Measurements from ENCODE around the gene MAN2B1. TPM values are rescaled to one million over a fixed set of nuclear protein-coding genes. Genes with fewer than 3 reads are reported as not detected.
A peak's percentile ranks its signal among the peaks of the same experiment; 100 is the strongest.

MAN2B1 gene
- total RNA-seq, 3 donors from 2014 or later (not counting 1 experiment from before 2014, with no cell fraction given) = 107 to 118 (median 112) TPM

GRCh38 chr19:12695096-12695495 lies 28.6 kb upstream of the MAN2B1 start:
- Mint-ChIP-seq H3K9me3 (no peaks in the 10 kb centered on the region), H3K4me1 (peaks cover 0 to 4% of the 10 kb centered on the region in 2 donors), H3K4me3 (peak overlapping the region; percentile 35), H3K27me3 (ENCODE audit: low read depth in 2 of 2) (no peaks in the 10 kb centered on the region), H3K27ac (no peak overlapping the region), H3K36me3 (no peaks in the 10 kb centered on the region)
- Histone ChIP-seq H3K4me3 (ENCODE audit: low read length) (no peak overlapping the region), H3K27me3 (ENCODE audit: control insufficient read depth, insufficient read depth, low read length) (no peaks in the 10 kb centered on the region), H3K27ac (ENCODE audit: low read length) (no peak overlapping the region), H3K9me3 (ENCODE audit: control insufficient read depth, insufficient read depth, low read length) (no peaks in the 10 kb centered on the region), H3K4me1 (ENCODE audit: control insufficient read depth, insufficient read depth, low read length) (peaks cover 19% of the 10 kb centered on the region), H3K36me3 (ENCODE audit: control insufficient read depth, insufficient read depth, low read length) (no peaks in the 10 kb centered on the region)
- TF ChIP-seq CTCF (IDR thresholded peaks at IDR 0.05) = no peak
- WGBS (ENCODE audit: insufficient coverage) = 79% methylated on average over 2 of the region's 2 CpGs
- DNase-seq = no peak
- ATAC-seq = no peak
- intact Hi-C loops (cut with micrococcal nuclease) = no loop called here

GRCh38 chr19:12694641-12695040 lies 28.1 kb upstream of the MAN2B1 start:
- no peak overlapping the region for H3K27ac Mint-ChIP-seq
- intact Hi-C loops (cut with micrococcal nuclease) = no loop called here
- no peak overlapping the region for H3K4me3 ChIP-seq (ENCODE audit: low read length)
- no peaks in the 10 kb centered on the region for H3K27me3 ChIP-seq (ENCODE audit: control insufficient read depth, insufficient read depth, low read length)
- H3K36me3 Mint-ChIP-seq = no peaks in the 10 kb centered on the region
- no peak overlapping the region for H3K27ac ChIP-seq (ENCODE audit: low read length)
- no peak overlapping the region for H3K4me3 Mint-ChIP-seq
- H3K4me1 ChIP-seq (ENCODE audit: control insufficient read depth, insufficient read depth, low read length) = peaks cover 19% of the 10 kb centered on the region
- H3K27me3 Mint-ChIP-seq (ENCODE audit: low read depth in 2 of 2) = no peaks in the 10 kb centered on the region
- H3K4me1 Mint-ChIP-seq = peaks cover 0 to 4% of the 10 kb centered on the region in 2 donors
- no peak for TF ChIP-seq CTCF (IDR thresholded peaks at IDR 0.05)
- H3K36me3 ChIP-seq (ENCODE audit: control insufficient read depth, insufficient read depth, low read length) = no peaks in the 10 kb centered on the region
- DNase-seq = no peak
- H3K9me3 Mint-ChIP-seq = no peaks in the 10 kb centered on the region
- no peaks in the 10 kb centered on the region for H3K9me3 ChIP-seq (ENCODE audit: control insufficient read depth, insufficient read depth, low read length)
- no peak for ATAC-seq
- WGBS (ENCODE audit: insufficient coverage) = 94% methylated on average over 16 of the region's 16 CpGs

DNA sequence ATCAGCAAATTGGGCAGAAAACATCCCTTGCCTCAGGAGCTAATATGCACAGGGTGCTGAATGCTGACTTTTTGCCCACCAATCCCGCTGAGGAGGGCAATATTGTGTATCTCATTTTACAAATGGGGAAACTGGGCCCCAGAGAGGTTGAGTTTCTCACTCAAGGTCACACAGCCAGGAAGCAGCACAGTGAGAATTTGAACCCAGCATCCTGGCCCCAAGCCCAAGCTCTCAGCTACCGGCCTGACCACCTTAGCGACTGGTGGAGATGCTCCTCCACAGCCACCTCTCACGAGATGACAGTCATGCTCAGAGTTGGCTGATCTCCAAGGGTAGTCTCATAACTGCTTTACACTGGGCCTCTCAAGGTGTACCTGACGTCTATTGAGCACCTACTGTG lies 26.4 kb upstream of the MAN2B1 start:
- H3K9me3 ChIP-seq (ENCODE audit: control insufficient read depth, insufficient read depth, low read length) = no peaks in the 10 kb centered on the region
- no peak for TF ChIP-seq CTCF (IDR thresholded peaks at IDR 0.05)
- H3K4me3 Mint-ChIP-seq = no peak overlapping the region
- WGBS (ENCODE audit: insufficient coverage) = 94% methylated on average over 5 of the region's 5 CpGs
- H3K9me3 Mint-ChIP-seq = no peaks in the 10 kb centered on the region
- no peak overlapping the region for H3K4me3 ChIP-seq (ENCODE audit: low read length)
- ATAC-seq = no peak
- H3K27me3 Mint-ChIP-seq (ENCODE audit: low read depth in 2 of 2) = no peaks in the 10 kb centered on the region
- no peaks in the 10 kb centered on the region for H3K27me3 ChIP-seq (ENCODE audit: control insufficient read depth, insufficient read depth, low read length)
- no peak overlapping the region for H3K27ac ChIP-seq (ENCODE audit: low read length)
- H3K27ac Mint-ChIP-seq = no peak overlapping the region
- H3K4me1 ChIP-seq (ENCODE audit: control insufficient read depth, insufficient read depth, low read length) = peaks cover 19% of the 10 kb centered on the region
- no peak for DNase-seq
- H3K36me3 Mint-ChIP-seq = no peaks in the 10 kb centered on the region
- peaks cover 0 to 4% of the 10 kb centered on the region in 2 donors for H3K4me1 Mint-ChIP-seq
- no peaks in the 10 kb centered on the region for H3K36me3 ChIP-seq (ENCODE audit: control insufficient read depth, insufficient read depth, low read length)
- intact Hi-C loops (cut with micrococcal nuclease) = no loop called here

DNA sequence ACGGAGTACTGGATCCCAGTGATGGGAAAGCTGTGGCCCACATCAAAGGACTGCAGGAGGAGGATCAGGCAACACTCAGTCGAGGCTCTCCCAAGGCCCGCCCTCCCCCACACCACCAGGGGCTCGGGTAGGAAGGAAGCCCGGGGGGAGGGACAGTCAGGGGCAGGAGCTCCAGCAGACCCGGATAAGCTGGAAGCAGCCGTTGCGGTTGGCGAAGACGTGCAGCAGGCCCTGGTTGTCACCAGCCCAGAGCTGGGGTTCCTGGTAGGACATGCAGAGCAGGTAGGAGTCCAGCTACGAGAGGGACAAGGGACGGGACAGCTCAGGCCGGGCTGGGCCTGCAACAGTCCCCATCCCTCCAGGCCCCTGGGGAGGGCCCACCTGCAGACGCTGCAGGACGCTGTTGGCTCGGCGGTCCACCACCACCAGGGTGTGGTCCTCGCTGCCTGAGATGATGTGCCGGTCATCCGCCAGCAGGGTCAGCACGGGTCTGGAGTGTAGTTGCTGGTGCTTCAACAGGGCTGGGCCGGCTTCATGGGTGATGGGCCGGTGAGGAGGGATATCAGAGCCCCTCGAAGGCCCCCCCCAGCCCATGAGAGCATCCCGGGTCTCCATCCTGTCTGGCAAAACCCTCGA lies 23.2 kb upstream of the MAN2B1 start:
- intact Hi-C loops (cut with micrococcal nuclease) = no loop called here
- Histone ChIP-seq H3K4me1 (ENCODE audit: control insufficient read depth, insufficient read depth, low read length) (no peaks in the 10 kb centered on the region), H3K27me3 (ENCODE audit: control insufficient read depth, insufficient read depth, low read length) (no peaks in the 10 kb centered on the region), H3K36me3 (ENCODE audit: control insufficient read depth, insufficient read depth, low read length) (no peaks in the 10 kb centered on the region), H3K27ac (ENCODE audit: low read length) (no peak overlapping the region), H3K4me3 (ENCODE audit: low read length) (no peak overlapping the region), H3K9me3 (ENCODE audit: control insufficient read depth, insufficient read depth, low read length) (no peaks in the 10 kb centered on the region)
- Mint-ChIP-seq H3K9me3 (no peaks in the 10 kb centered on the region), H3K4me1 (no peaks in the 10 kb centered on the region), H3K36me3 (no peaks in the 10 kb centered on the region), H3K4me3 (no peak overlapping the region), H3K27ac (no peak overlapping the region), H3K27me3 (ENCODE audit: low read depth in 2 of 2) (no peaks in the 10 kb centered on the region)
- ATAC-seq (no peak), DNase-seq (no peak)
- TF ChIP-seq CTCF (IDR thresholded peaks at IDR 0.05) = no peak
- WGBS (ENCODE audit: insufficient coverage) = 43% methylated on average over 26 of the region's 26 CpGs
